GM12878 (cell line): ENCODE results near the gene RAD51B. TPM values are rescaled to one million over a fixed set of nuclear protein-coding genes. Genes with fewer than 3 reads are reported as not detected.

Experiments
- ATAC-seq: fragments of 200-7000 bp; cut with Tn5 transposase; 3 replicates; pipeline ENCODE4 v1.9.1; 2020; ENCODE audit warnings: mild to moderate bottlenecking, moderate library complexity
- BruUV-seq: library from RNA; stranded (reverse); fragments of 400-500 nt; replicated peaks from 2 replicates; lab custom pipeline; 2021; lab: Mats Ljungman, UMichigan
- CTCF ChIA-PET: fragments of 300-600 bp; sonication (Branson Sonifier 250); formaldehyde crosslinking; extraction: SDS; loops from one replicate; lab custom pipeline; 2021; ENCODE audit warnings: inconsistent platforms; lab: Yijun Ruan, JAX
- POLR2A ChIA-PET: fragments of 350-600 bp; formaldehyde crosslinking; extraction: SDS; loops from one replicate; lab custom pipeline; 2021; ENCODE audit warnings: inconsistent platforms; lab: Charles Lee
- RAD21 ChIA-PET: fragments of 300-600 bp; sonication (Branson Sonifier 250); formaldehyde crosslinking; loops from one replicate; lab custom pipeline; 2023; ENCODE audit warnings: antibody characterized with exemption; ENCODE audit not compliant: unreplicated experiment; lab: Charles Lee
- SMC1A ChIA-PET: fragments of 300-600 bp; sonication (Branson Sonifier 250); formaldehyde crosslinking; loops from one replicate; lab custom pipeline; 2023; ENCODE audit not compliant: unreplicated experiment, uncharacterized antibody; lab: Charles Lee
- DNase-seq: peaks from one replicate; pipeline ENCODE4 v3.0.0-alpha.2; 2011; ENCODE audit warnings: low read depth, low spot score
- FAIRE-seq: peaks from 3 replicates; lab custom pipeline; 2011; peaks lifted over from hg19 to GRCh38; lab: Jason Lieb, UNC
- H2AFZ ChIP-seq: 2 replicates; pipeline ENCODE4 v1.6.0; 2011; ENCODE audit warnings: low read depth, low read length, control low read depth; ENCODE audit not compliant: control insufficient read depth
- H3K27ac ChIP-seq: 2 replicates; pipeline ENCODE4 v1.5.1; 2011; ENCODE audit warnings: control low read depth; ENCODE audit not compliant: control insufficient read depth, insufficient read depth
- H3K27me3 ChIP-seq, 2 experiments: replicated peaks in 1 of 2; 2 replicates each; pipeline versions ENCODE4 v1.6.0 to v1.6.1; 2011; ENCODE audit warnings: low read length in 1 of 2; ENCODE audit not compliant: control insufficient read depth in 2 of 2, insufficient read depth in 2 of 2
- H3K36me3 ChIP-seq, 2 experiments: 2 replicates each; pipeline ENCODE4 v1.5.1; 2011; ENCODE audit warnings: low read length in 1 of 2; ENCODE audit not compliant: control insufficient read depth in 2 of 2, insufficient read depth in 2 of 2
- H3K4me1 ChIP-seq: 2 replicates; pipeline ENCODE4 v1.6.1; 2011; ENCODE audit warnings: mild to moderate bottlenecking, low read length, moderate library complexity, mixed read lengths; ENCODE audit not compliant: control insufficient read depth, insufficient read depth
- H3K4me2 ChIP-seq: 2 replicates; pipeline ENCODE4 v1.6.0; 2011; ENCODE audit warnings: control low read depth; ENCODE audit not compliant: control insufficient read depth, insufficient read depth
- H3K4me3 ChIP-seq: fragments of 200-600 bp; sonication (generic); 2 replicates; pipeline ENCODE4 v1.5.1; 2016
- H3K79me2 ChIP-seq: 2 replicates; pipeline ENCODE4 v1.6.0; 2011; ENCODE audit warnings: low read length; ENCODE audit not compliant: control insufficient read depth, insufficient read depth
- H3K9ac ChIP-seq: 2 replicates; pipeline ENCODE4 v1.8.0; 2011; ENCODE audit warnings: low read length, control low read depth, mixed read lengths; ENCODE audit not compliant: control insufficient read depth, insufficient read depth
- H3K9me3 ChIP-seq: replicated peaks from 3 replicates; pipeline ENCODE4 v1.5.1; 2011; ENCODE audit warnings: mild to moderate bottlenecking, low read length; ENCODE audit not compliant: control insufficient read depth, insufficient read depth
- H4K20me1 ChIP-seq: 2 replicates; pipeline ENCODE4 v1.6.0; 2011; ENCODE audit not compliant: control insufficient read depth, insufficient read depth
- WGBS: methylation state at CpG from one replicate; pipeline ENCODE4 v1.1.6; 2016; ENCODE audit warnings: low lambda C conversion rate; ENCODE audit not compliant: insufficient replicate concordance, insufficient coverage; ENCODE audit errors: missing lambda C conversion rate; 5-methylcytosine and 5-hydroxymethylcytosine counted together
- in situ Hi-C: fragments of 300-500 bp; cut with MboI; formaldehyde crosslinking; loops from 9 replicates; pipeline ENCODE4 v1.14.3; 2018; ENCODE audit warnings: mixed read lengths
- intact Hi-C: fragments of 100-400 bp; cut with micrococcal nuclease; formaldehyde crosslinking; loops from one replicate; pipeline ENCODE4 v1.14.2; 2022; ENCODE audit not compliant: unreplicated experiment
- polyA plus RNA-seq, 11 experiments: library from polyadenylated mRNA; depleted of rRNA in 4 of 11; unstranded in 6 of 11; stranded (reverse) in 5 of 11; fragments of >200 nt; fragmentation: Nextera tagmentation in 4 of 11; fragmentation: Illumina TruSeq in 1 of 11; extraction: Ambion mirVana in 4 of 11; extraction: Trizol in 1 of 11; gene quantifications; 1 replicate in 1 of 11; 2 replicates in 10 of 11; pipeline versions ENCODE4 v1.2.1 to v1.2.3, GENCODE V29; 2011 to 2016; ENCODE audit warnings: inconsistent platforms in 2 of 11, missing spikeins in 2 of 11, low read depth in 1 of 11
- total RNA-seq, 4 experiments: library from RNA; depleted of rRNA in 3 of 4; stranded (reverse); fragments of >200 nt in 3 of 4; fragmentation: Illumina TruSeq in 1 of 4; extraction: Trizol in 1 of 4; gene quantifications; 2 replicates each; pipeline versions ENCODE4 v1.2.1 to v1.2.3, GENCODE V29; 2013 to 2021
- TF ChIP-seq, protein P1 (sequence below): fragments of 450-650 bp; IDR thresholded peaks from 2 replicates; pipeline ENCODE4 v1.6.1; 2017; ENCODE audit warnings: low read depth, mild to moderate bottlenecking, moderate library complexity
- TF ChIP-seq, protein P2 (sequence below): fragments of 450-650 bp; IDR thresholded peaks from 2 replicates; pipeline ENCODE4 v1.6.1; 2018; ENCODE audit warnings: borderline replicate concordance, mild to moderate bottlenecking; ENCODE audit not compliant: partially characterized antibody

RAD51B gene
- total and polyA plus RNA-seq, 10 of the 15 experiments (the other 5 are each of a cell fraction or from before 2014, with no cell fraction given) = 9.8 to 26.8 (median 21.3) TPM

GRCh38 chr14:68407825-68408224 lies 588.2 kb downstream of the RAD51B start:
- peaks cover 3% of the 10 kb centered on the region; the same call in 1 of the 2 replicates for H3K79me2 ChIP-seq
- peak overlapping the region; percentile 30; the same call in 1 of the 2 replicates for H3K27ac ChIP-seq
- H3K4me2 ChIP-seq = no peak overlapping the region
- POLR2A ChIA-PET = interaction anchor here (0.8 to 2.4 kb wide), 15 partner anchors 10 to 380 kb away, joined by 3 to 8 read pairs (median 3); no protein-coding TSS in a partner anchor
- DNase-seq (no peak), FAIRE-seq (no peak), ATAC-seq (no peak)
- H3K27me3 ChIP-seq = no peaks in the 10 kb centered on the region
- peaks cover 45% of the 10 kb centered on the region for H3K4me1 ChIP-seq
- no peaks in the 10 kb centered on the region for H4K20me1 ChIP-seq
- no peak overlapping the region for H3K4me3 ChIP-seq
- CTCF ChIA-PET = interaction anchor here (0.6 to 10.6 kb wide), 22 partner anchors 10 to 463 kb away, joined by 3 to 143 read pairs (median 4); no protein-coding TSS in a partner anchor
- TF ChIP-seq, protein P1, sequence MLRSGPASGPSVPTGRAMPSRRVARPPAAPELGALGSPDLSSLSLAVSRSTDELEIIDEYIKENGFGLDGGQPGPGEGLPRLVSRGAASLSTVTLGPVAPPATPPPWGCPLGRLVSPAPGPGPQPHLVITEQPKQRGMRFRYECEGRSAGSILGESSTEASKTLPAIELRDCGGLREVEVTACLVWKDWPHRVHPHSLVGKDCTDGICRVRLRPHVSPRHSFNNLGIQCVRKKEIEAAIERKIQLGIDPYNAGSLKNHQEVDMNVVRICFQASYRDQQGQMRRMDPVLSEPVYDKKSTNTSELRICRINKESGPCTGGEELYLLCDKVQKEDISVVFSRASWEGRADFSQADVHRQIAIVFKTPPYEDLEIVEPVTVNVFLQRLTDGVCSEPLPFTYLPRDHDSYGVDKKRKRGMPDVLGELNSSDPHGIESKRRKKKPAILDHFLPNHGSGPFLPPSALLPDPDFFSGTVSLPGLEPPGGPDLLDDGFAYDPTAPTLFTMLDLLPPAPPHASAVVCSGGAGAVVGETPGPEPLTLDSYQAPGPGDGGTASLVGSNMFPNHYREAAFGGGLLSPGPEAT = peak; percentile 36; the same call in 1 of the 2 replicates
- TF ChIP-seq, protein P2, sequence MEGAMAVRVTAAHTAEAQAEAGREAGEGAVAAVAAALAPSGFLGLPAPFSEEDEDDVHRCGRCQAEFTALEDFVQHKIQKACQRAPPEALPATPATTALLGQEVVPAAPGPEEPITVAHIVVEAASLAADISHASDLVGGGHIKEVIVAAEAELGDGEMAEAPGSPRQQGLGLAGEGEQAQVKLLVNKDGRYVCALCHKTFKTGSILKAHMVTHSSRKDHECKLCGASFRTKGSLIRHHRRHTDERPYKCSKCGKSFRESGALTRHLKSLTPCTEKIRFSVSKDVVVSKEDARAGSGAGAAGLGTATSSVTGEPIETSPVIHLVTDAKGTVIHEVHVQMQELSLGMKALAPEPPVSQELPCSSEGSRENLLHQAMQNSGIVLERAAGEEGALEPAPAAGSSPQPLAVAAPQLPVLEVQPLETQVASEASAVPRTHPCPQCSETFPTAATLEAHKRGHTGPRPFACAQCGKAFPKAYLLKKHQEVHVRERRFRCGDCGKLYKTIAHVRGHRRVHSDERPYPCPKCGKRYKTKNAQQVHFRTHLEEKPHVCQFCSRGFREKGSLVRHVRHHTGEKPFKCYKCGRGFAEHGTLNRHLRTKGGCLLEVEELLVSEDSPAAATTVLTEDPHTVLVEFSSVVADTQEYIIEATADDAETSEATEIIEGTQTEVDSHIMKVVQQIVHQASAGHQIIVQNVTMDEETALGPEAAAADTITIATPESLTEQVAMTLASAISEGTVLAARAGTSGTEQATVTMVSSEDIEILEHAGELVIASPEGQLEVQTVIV = no peak
- no peak overlapping the region; the same call in 1 of the 2 replicates for H2AFZ ChIP-seq
- H3K9me3 ChIP-seq = no peaks in the 10 kb centered on the region
- in situ Hi-C loops (no loop called here), intact Hi-C loops (loop anchor here (10.0 kb wide), 1 partner anchor 463 kb away; no protein-coding TSS in a partner anchor)
- no TSS peak for BruUV-seq
- H3K9ac ChIP-seq = no peak overlapping the region
- SMC1A ChIA-PET = interaction anchor here (0.8 to 13.3 kb wide), 29 partner anchors 11 to 463 kb away, joined by 3 to 251 read pairs (median 5); partner anchors contain the start of gene ZFP36L1
- WGBS = 87% methylated on average over 1 of the region's 1 CpG
- RAD21 ChIA-PET = interaction anchor here (0.5 to 12.9 kb wide), 28 partner anchors 10 to 570 kb away, joined by 3 to 208 read pairs (median 6); partner anchors contain the start of gene ZFP36L1
- no peaks in the 10 kb centered on the region for H3K36me3 ChIP-seq
